Prostate gland (tissue), 2 donors: Measurements from ENCODE around the gene MFGE8. TPM values are rescaled to one million over a fixed set of nuclear protein-coding genes. Genes with fewer than 3 reads are reported as not detected.

ENCODE experiments used
- DNase-seq: peaks from one replicate; pipeline ENCODE4 v3.0.0-alpha.2; 2019; ENCODE audit warnings: low spot score
- H3K27ac ChIP-seq, 2 donors: fragments of 200-600 bp; sonication (generic); 2 replicates each; pipeline ENCODE4 v1.5.1; 2017 to 2019
- H3K27me3 ChIP-seq: fragments of 200-600 bp; sonication (generic); replicated peaks from 2 replicates; pipeline ENCODE4 v1.5.1; 2019; ENCODE audit not compliant: insufficient read depth
- H3K36me3 ChIP-seq, 2 donors: fragments of 200-600 bp; sonication (generic); 1 replicate in 1 of 2; 2 replicates in 1 of 2; pipeline versions ENCODE4 v1.5.1 to v1.8.1; 2017 to 2019
- H3K4me1 ChIP-seq: fragments of 200-600 bp; sonication (generic); replicated peaks from 2 replicates; pipeline ENCODE4 v1.5.1; 2019
- H3K4me3 ChIP-seq, 2 donors: fragments of 200-600 bp; sonication (generic); 2 replicates each; pipeline ENCODE4 v1.5.1; 2017 to 2019
- H3K9me3 ChIP-seq: fragments of 200-600 bp; sonication (generic); 2 replicates; pipeline ENCODE4 v1.5.1; 2017
- CTCF ChIP-seq, 4 experiments: fragments of 200-600 bp in 2 of 4; fragments of 450-650 bp in 2 of 4; sonication (generic) in 2 of 4; IDR thresholded peaks; 1 replicate in 3 of 4; 2 replicates in 1 of 4; pipeline ENCODE4 v1.5.1; 2016 to 2019; ENCODE audit warnings: antibody characterized with exemption in 4 of 4, mild to moderate bottlenecking in 2 of 4, moderate library complexity in 2 of 4
- POLR2A ChIP-seq: fragments of 450-650 bp; IDR thresholded peaks from one replicate; pipeline ENCODE4 v1.6.1; 2016; ENCODE audit warnings: antibody characterized with exemption, mild to moderate bottlenecking
- POLR2AphosphoS5 ChIP-seq: sonication (generic); formaldehyde crosslinking; IDR thresholded peaks from one replicate; pipeline ENCODE4 v1.6.1; 2017; ENCODE audit warnings: antibody characterized with exemption
- WGBS: methylation state at CpG from one replicate; pipeline ENCODE4 v1.1.5; 2018; 5-methylcytosine and 5-hydroxymethylcytosine counted together
- intact Hi-C: fragments of 100-400 bp; cut with DNase I; formaldehyde crosslinking; loops from one replicate; pipeline ENCODE4 v1.14.2; 2022
- total RNA-seq, 2 donors: library from RNA; depleted of rRNA; stranded (reverse); fragments of >200 nt; gene quantifications; one replicate each; pipeline ENCODE4 v1.1.0, GENCODE V29; 2016

Gene MFGE8
- total RNA-seq, 2 donors from 2014 or later: 63.1 to 263 TPM

DNA sequence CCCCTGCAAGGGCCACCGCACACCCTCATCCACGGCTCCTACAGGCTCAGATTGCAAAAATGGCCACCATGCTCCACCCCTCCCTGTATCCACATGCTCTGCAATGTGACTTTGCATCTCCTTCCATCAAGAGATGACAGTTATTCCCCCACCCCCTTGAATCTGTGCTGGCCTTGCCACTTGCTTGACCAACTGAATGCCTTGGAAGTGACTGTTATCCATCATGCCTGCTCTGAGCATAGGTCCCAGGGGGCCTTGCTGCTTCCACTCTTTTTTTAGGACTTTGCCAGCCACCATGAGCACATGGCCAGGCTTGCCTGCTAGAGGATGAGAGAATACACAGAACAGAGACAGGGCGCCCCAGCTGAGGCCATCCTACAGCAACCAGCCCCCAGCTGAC, 31.4 kb downstream of the MFGE8 start:
- Histone ChIP-seq H3K4me3 (no peak overlapping the region), H3K27me3 (no peaks in the 10 kb centered on the region), H3K9me3 (no peaks in the 10 kb centered on the region), H3K27ac (no peak overlapping the region), H3K4me1 (no peaks in the 10 kb centered on the region), H3K36me3 (no peaks in the 10 kb centered on the region)
- DNase-seq: no peak
- intact Hi-C loops: no loop called here
- no peak for TF ChIP-seq CTCF (IDR thresholded peaks at IDR 0.05)
- TF ChIP-seq POLR2AphosphoS5: no peak
- TF ChIP-seq POLR2A: no peak
- WGBS: 94% methylated on average over 3 of the region's 3 CpGs

DNA sequence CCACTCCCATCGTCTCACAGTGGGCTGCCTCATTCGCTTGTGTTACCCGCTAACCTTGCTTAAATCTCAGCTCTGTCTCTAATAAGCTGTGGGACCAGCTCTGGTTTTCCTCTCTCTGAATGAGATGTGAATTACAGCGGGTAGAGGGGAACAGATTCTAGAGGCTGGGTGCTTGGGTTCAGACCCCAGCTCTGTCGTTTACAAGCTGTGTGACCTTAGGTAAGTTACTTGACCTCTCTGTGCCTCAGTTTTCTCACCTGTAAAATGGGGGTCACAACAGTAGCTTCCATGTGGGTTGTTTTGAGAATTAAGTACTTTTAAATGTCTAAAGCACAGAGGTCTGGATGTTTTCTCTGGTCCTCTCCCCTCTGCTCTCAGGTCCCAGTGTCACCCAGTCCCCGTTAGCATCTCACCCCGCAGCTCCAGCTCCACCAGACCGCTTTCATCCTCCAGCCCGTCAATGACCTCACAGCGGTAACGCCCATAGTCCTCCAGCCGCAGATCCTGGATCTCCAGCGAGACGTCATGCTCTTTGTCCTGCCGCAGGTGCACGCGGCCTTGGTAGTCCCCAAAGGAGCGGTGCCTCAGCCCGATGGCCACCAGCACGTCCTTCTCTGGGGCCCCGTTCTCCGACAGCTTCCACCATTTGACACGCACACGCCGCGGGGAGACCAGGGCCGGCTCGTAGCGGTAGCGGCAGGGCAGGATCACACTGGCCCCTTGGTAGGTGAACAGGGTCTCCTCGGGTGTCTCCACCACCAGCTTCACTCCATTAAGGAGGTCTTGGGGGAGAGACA, 32.0 kb downstream of the MFGE8 start:
- no peaks in the 10 kb centered on the region for H3K27me3 ChIP-seq
- TF ChIP-seq POLR2A: no peak
- TF ChIP-seq POLR2AphosphoS5: no peak
- TF ChIP-seq CTCF (IDR thresholded peaks at IDR 0.05): no peak
- H3K9me3 ChIP-seq: no peaks in the 10 kb centered on the region
- H3K27ac ChIP-seq: no peak overlapping the region
- 92% methylated on average over 31 of the region's 31 CpGs for WGBS
- no peaks in the 10 kb centered on the region for H3K4me1 ChIP-seq
- intact Hi-C loops: no loop called here
- no peak for DNase-seq
- no peaks in the 10 kb centered on the region for H3K36me3 ChIP-seq
- H3K4me3 ChIP-seq: no peak overlapping the region

DNA sequence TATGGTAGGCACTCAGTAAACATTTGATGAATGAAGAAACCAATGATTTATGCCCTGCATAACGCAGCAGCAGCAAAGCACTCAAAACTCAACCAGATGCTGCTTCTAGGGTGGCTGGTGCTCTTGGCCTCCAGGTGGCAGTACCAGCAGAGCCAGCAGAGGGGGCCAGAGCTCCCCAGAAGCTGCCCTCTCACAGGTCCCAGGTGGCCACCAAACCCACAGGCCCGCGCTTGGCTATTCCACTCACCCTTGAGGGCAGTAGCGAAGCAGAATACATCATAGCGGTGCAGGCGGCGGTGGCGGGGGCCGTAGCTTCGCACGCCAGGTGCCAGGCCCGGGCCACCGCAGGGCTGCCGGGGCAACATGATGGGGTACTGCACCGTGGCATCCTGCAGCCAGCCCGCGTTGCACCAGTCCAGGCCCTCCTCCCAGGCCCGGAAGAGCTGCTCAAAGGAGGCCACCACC, 34.4 kb downstream of the MFGE8 start:
- Histone ChIP-seq H3K36me3 (no peaks in the 10 kb centered on the region), H3K27ac (no peak overlapping the region), H3K4me3 (no peak overlapping the region), H3K4me1 (no peaks in the 10 kb centered on the region), H3K27me3 (no peaks in the 10 kb centered on the region), H3K9me3 (no peaks in the 10 kb centered on the region)
- DNase-seq: no peak
- TF ChIP-seq POLR2A (no peak), CTCF (IDR thresholded peaks at IDR 0.05) (peak in 1 of 4 experiments; percentile 30)
- intact Hi-C loops: no loop called here
- 72% methylated on average over 16 of the region's 18 CpGs for WGBS

DNA sequence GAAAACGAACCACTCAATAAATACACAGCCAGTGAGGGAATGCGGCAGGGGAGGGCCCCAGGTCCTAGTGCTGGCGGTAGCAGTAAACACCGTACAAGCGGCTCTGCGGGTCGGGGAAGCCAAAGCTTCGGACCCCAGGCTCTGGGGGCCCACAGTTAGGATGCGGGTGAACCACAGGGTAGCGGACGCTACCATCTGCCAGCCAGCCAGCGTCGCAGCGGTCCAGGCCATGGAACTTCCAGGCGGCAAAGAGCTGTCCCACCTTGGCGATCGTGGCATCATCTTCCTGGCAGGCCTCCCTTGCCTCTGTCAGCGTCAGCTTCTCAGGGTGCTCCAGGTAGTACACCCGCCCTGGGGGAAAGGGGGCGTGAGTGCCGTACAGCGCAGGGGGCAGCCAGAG, 35.3 kb downstream of the MFGE8 start:
- H3K9me3 ChIP-seq: no peaks in the 10 kb centered on the region
- no peaks in the 10 kb centered on the region for H3K36me3 ChIP-seq
- H3K4me1 ChIP-seq: no peaks in the 10 kb centered on the region
- no peaks in the 10 kb centered on the region for H3K27me3 ChIP-seq
- intact Hi-C loops: no loop called here
- H3K27ac ChIP-seq: no peak overlapping the region
- 91% methylated on average over 22 of the region's 22 CpGs for WGBS
- TF ChIP-seq POLR2AphosphoS5 (no peak), POLR2A (no peak), CTCF (IDR thresholded peaks at IDR 0.05) (no peak)
- no peak overlapping the region for H3K4me3 ChIP-seq
- DNase-seq: no peak

DNA sequence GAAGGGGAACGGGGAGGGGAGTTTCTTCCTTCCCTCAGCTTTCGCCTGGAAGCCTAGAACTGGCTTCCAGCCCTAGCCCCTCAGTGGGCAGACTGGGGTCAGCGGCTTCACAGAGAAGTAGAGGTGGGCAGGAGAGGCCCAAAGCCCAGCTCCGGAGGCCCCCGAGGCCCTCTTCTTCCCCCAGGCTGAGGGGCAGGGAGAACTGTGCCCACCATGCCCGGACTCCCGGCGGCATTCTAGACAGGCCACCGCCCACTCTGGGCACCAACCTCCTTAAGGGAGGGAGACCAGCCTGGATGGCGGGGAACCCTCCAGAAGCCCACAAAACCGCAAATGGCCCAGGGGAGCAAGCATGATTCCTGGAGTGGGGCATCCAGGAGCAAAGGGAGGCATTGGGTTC, 35.8 kb downstream of the MFGE8 start:
- no peak for DNase-seq
- no peaks in the 10 kb centered on the region for H3K9me3 ChIP-seq
- H3K4me1 ChIP-seq: no peaks in the 10 kb centered on the region
- intact Hi-C loops: no loop called here
- H3K4me3 ChIP-seq: no peak overlapping the region
- H3K27ac ChIP-seq: no peak overlapping the region
- no peaks in the 10 kb centered on the region for H3K27me3 ChIP-seq
- WGBS: 73% methylated on average over 11 of the region's 11 CpGs
- no peaks in the 10 kb centered on the region for H3K36me3 ChIP-seq
- TF ChIP-seq POLR2A (no peak), POLR2AphosphoS5 (no peak), CTCF (IDR thresholded peaks at IDR 0.05) (no peak)
